Adrenal gland (tissue), 12 donors: ENCODE results near the gene RASSF8. TPM values are rescaled to one million over a fixed set of nuclear protein-coding genes. Genes with fewer than 3 reads are reported as not detected.

Source experiments
- DNase-seq, 7 donors: peaks; one replicate each; pipeline ENCODE4 v3.0.0-alpha.2; 2019 to 2020
- H3K27ac ChIP-seq, 5 donors: fragments of 200-600 bp; sonication (generic) in 4 of 5; 1 replicate in 3 of 5; 2 replicates in 2 of 5; pipeline versions ENCODE4 v1.5.1 to v1.8.0; 2016 to 2020; ENCODE audit warnings: mild to moderate bottlenecking in 1 of 5
- H3K27me3 ChIP-seq: fragments of 200-600 bp; 2 replicates; pipeline ENCODE4 v1.8.0; 2021
- H3K36me3 ChIP-seq, 2 donors: fragments of 200-600 bp; replicated peaks in 1 of 2; 1 replicate in 1 of 2; 2 replicates in 1 of 2; pipeline versions ENCODE4 v1.5.1 to v1.8.0; 2018 to 2022
- H3K4me1 ChIP-seq, 2 donors: fragments of 200-600 bp; replicated peaks in 1 of 2; 1 replicate in 1 of 2; 2 replicates in 1 of 2; pipeline versions ENCODE4 v1.5.1 to v1.8.0; 2018 to 2021
- H3K4me3 ChIP-seq, 4 donors: fragments of 200-600 bp; sonication (generic) in 3 of 4; one replicate each; pipeline ENCODE4 v1.5.1; 2016 to 2018
- H3K9me3 ChIP-seq, 3 donors: fragments of 200-600 bp; sonication (generic) in 1 of 3; replicated peaks in 1 of 3; 1 replicate in 2 of 3; 2 replicates in 1 of 3; pipeline versions ENCODE4 v1.5.1 to v1.8.0; 2016 to 2021
- CTCF ChIP-seq, 6 experiments: fragments of 450-650 bp in 4 of 6; fragments of 200-600 bp in 2 of 6; sonication (generic) in 1 of 6; IDR thresholded peaks; 1 replicate in 5 of 6; 2 replicates in 1 of 6; pipeline versions ENCODE4 v1.5.1 to v1.8.0; 2016 to 2021; ENCODE audit warnings: antibody characterized with exemption in 6 of 6, mild to moderate bottlenecking in 2 of 6, moderate library complexity in 1 of 6
- POLR2A ChIP-seq, 2 donors: fragments of 450-650 bp; IDR thresholded peaks; one replicate each; pipeline ENCODE4 v1.6.1; 2017; ENCODE audit warnings: antibody characterized with exemption in 2 of 2, mild to moderate bottlenecking in 2 of 2, moderate library complexity in 1 of 2
- WGBS, 4 donors: extraction: QIAGEN DNeasy Blood & Tissue Kit in 2 of 4; methylation state at CpG; one replicate each; pipeline versions ENCODE4 v1.1.5 to v1.1.7; 2013 to 2017; 5-methylcytosine and 5-hydroxymethylcytosine counted together
- intact Hi-C, 2 donors: fragments of 100-400 bp; cut with DNase I; formaldehyde crosslinking; loops; one replicate each; pipeline versions ENCODE4 v1.14.1 to v1.15.0; 2022 to 2023
- polyA plus RNA-seq, 3 donors: library from polyadenylated mRNA; stranded (reverse); fragments of 200-250 nt in 2 of 3; fragments of 350-450 nt in 1 of 3; fragmentation: Illumina TruSeq in 1 of 3; extraction: RNeasy Lipid Tissue Mini Kit (QIAGEN cat#74804) in 1 of 3; gene quantifications; one replicate each; pipeline ENCODE4 v1.2.3, GENCODE V29; 2013 to 2014
- total RNA-seq, 9 donors: library from RNA; depleted of rRNA in 4 of 9; stranded (reverse); fragments of >200 nt in 4 of 9; fragments of 120-200 nt in 1 of 9; fragmentation: NEBNext Ultra II Directional in 1 of 9; extraction: Animal tissue kit (Norgen Biotek cat#: 25700) in 1 of 9; gene quantifications; one replicate each; pipeline versions ENCODE4 v1.1.0 to v1.2.4, GENCODE V29; 2013 to 2023
- donor health status: healthy with polysubstance abuse.
- donor health status: Bipolar disorder and iron deficiency.
- donor health status: DM: yes; HTN: yes; CAD: no.
- donor health status: DM: no; HTN: no; CAD: no.
- donor health status: DM: no; HTN: no; CAD: no.
- donor health status: DM: yes; HTN: yes; CAD: no.

RASSF8 gene
- total and polyA plus RNA-seq, 12 donors, result 6.5 to 85.7 (median 43.9) TPM

GRCh38 chr12:25971654-25972041, 13.2 kb downstream of the RASSF8 start:
- H3K27me3 ChIP-seq, result no peaks in the 10 kb centered on the region
- TF ChIP-seq POLR2A (IDR thresholded peaks at IDR 0.05), result no peak
- intact Hi-C loops, result no loop called here
- WGBS, 4 donors, result 85 to 95% (median 89%) methylated on average over 2 of the region's 2 CpGs
- H3K9me3 ChIP-seq, result no peaks in the 10 kb centered on the region
- DNase-seq, result no peak
- no peak overlapping the region for H3K27ac ChIP-seq
- peaks cover 6 to 25% of the 10 kb centered on the region in 2 donors for H3K4me1 ChIP-seq
- no peak overlapping the region for H3K4me3 ChIP-seq
- H3K36me3 ChIP-seq, result no peaks in the 10 kb centered on the region

- 46 to 74% (median 59%) methylated on average over 2 of the region's 2 CpGs for WGBS, 4 donors
- Histone ChIP-seq H3K27me3 (no peaks in the 10 kb centered on the region), H3K4me3 (no peak overlapping the region), H3K36me3 (no peaks in the 10 kb centered on the region), H3K9me3 (no peaks in the 10 kb centered on the region), H3K4me1 (peaks cover 9 to 25% of the 10 kb centered on the region in 2 donors), H3K27ac (peak overlapping the region in 3 of 5 donors; percentile 16 to 35 (median 23))
- intact Hi-C loops, result no loop called here
- no peak for TF ChIP-seq CTCF (IDR thresholded peaks at IDR 0.05)
- TF ChIP-seq POLR2A (IDR thresholded peaks at IDR 0.05), result no peak
- DNase-seq, result peak; percentile 42 to 74 (median 62)
Measured at GRCh38 chr12:25972783-25973182, 14.3 kb downstream of the RASSF8 start.

- no peaks in the 10 kb centered on the region for H3K27me3 ChIP-seq
- no peak overlapping the region for H3K4me3 ChIP-seq
- intact Hi-C loops, result no loop called here
- TF ChIP-seq POLR2A (IDR thresholded peaks at IDR 0.05) (no peak), CTCF (IDR thresholded peaks at IDR 0.05) (no peak)
- no peak overlapping the region for H3K27ac ChIP-seq
- 91 to 100% (median 93%) methylated on average over 3 of the region's 3 CpGs for WGBS, 4 donors
- peaks cover 12 to 30% of the 10 kb centered on the region in 2 donors for H3K4me1 ChIP-seq
- DNase-seq, result no peak
- H3K36me3 ChIP-seq, result no peaks in the 10 kb centered on the region
- no peaks in the 10 kb centered on the region for H3K9me3 ChIP-seq
Measured at GRCh38 chr12:25975179-25975578, 16.7 kb downstream of the RASSF8 start.

- H3K4me3 ChIP-seq, result no peak overlapping the region
- intact Hi-C loops, result no loop called here
- H3K27me3 ChIP-seq, result no peaks in the 10 kb centered on the region
- WGBS, 4 donors, result 67 to 93% (median 91%) methylated on average over 2 of the region's 2 CpGs
- H3K9me3 ChIP-seq, result no peaks in the 10 kb centered on the region
- no peak overlapping the region for H3K27ac ChIP-seq
- peaks cover 12 to 28% of the 10 kb centered on the region in 2 donors for H3K4me1 ChIP-seq
- no peak for DNase-seq
- no peaks in the 10 kb centered on the region for H3K36me3 ChIP-seq
- no peak for TF ChIP-seq CTCF (IDR thresholded peaks at IDR 0.05)
- TF ChIP-seq POLR2A (IDR thresholded peaks at IDR 0.05), result no peak
Measured at GRCh38 chr12:25975682-25976081, 17.2 kb downstream of the RASSF8 start.

GRCh38 chr12:25976289-25976688, 17.8 kb downstream of the RASSF8 start:
- TF ChIP-seq CTCF (IDR thresholded peaks at IDR 0.05) (no peak), POLR2A (IDR thresholded peaks at IDR 0.05) (no peak)
- intact Hi-C loops, result no loop called here
- 85 to 93% (median 89%) methylated on average over 4 of the region's 4 CpGs for WGBS, 4 donors
- H3K9me3 ChIP-seq, result no peaks in the 10 kb centered on the region
- H3K27me3 ChIP-seq, result no peaks in the 10 kb centered on the region
- peaks cover 12 to 25% of the 10 kb centered on the region in 2 donors for H3K4me1 ChIP-seq
- H3K27ac ChIP-seq, result no peak overlapping the region
- DNase-seq, result no peak
- no peak overlapping the region for H3K4me3 ChIP-seq
- H3K36me3 ChIP-seq, result no peaks in the 10 kb centered on the region
